ENCODE results near the gene SLFN14.

DNA sequence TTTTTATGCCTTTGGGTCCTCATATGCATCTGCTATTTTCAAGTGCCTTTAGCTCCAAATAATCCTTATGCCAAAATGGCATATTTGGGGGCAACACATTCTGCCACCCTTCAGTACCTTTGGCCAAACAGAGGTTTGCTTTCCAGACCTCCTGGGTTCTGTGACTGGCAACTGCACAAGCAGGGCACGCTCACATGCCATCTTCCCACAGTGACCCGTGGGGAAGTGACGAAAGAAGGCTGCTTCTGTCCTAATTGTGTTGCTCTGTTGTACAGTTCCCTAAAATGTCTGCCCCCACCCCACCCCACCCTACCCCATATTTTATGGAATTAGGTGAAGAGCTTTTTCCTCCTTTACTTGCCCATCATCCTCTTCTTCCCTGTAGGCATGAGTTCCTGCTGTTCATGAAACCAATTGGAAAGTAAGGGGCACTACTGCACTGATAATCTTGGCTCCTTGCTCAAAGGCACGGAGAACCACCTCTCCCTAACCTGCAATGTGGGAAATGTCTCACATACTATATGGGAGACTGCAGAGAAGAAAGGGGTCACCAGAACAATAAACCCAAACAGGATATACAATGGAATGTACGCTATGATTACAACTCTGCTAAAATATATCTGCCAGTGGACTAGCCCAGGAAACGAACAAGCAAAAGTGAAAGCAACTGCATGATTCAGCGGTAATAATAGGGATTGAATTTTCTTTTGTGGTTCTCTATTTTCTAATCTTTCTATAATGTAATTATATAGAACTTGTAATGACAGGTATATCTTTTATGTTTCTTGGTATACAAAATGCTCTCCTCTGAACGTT lies 19.8 kb downstream of the SLFN14 start:
- TF ChIP-seq, protein P1, sequence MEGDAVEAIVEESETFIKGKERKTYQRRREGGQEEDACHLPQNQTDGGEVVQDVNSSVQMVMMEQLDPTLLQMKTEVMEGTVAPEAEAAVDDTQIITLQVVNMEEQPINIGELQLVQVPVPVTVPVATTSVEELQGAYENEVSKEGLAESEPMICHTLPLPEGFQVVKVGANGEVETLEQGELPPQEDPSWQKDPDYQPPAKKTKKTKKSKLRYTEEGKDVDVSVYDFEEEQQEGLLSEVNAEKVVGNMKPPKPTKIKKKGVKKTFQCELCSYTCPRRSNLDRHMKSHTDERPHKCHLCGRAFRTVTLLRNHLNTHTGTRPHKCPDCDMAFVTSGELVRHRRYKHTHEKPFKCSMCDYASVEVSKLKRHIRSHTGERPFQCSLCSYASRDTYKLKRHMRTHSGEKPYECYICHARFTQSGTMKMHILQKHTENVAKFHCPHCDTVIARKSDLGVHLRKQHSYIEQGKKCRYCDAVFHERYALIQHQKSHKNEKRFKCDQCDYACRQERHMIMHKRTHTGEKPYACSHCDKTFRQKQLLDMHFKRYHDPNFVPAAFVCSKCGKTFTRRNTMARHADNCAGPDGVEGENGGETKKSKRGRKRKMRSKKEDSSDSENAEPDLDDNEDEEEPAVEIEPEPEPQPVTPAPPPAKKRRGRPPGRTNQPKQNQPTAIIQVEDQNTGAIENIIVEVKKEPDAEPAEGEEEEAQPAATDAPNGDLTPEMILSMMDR (IDR thresholded peaks at IDR 0.05) = no peak
- TF ChIP-seq POLR2A (IDR thresholded peaks at IDR 0.05) = no peak
